ENCODE measurements around the gene ARFGEF2. TPM values are rescaled to one million over a fixed set of nuclear protein-coding genes. Genes with fewer than 3 reads are reported as not detected.

The ARFGEF2 gene
- total RNA-seq, 1 experiment from 2014 or later: 22.2 TPM

DNA sequence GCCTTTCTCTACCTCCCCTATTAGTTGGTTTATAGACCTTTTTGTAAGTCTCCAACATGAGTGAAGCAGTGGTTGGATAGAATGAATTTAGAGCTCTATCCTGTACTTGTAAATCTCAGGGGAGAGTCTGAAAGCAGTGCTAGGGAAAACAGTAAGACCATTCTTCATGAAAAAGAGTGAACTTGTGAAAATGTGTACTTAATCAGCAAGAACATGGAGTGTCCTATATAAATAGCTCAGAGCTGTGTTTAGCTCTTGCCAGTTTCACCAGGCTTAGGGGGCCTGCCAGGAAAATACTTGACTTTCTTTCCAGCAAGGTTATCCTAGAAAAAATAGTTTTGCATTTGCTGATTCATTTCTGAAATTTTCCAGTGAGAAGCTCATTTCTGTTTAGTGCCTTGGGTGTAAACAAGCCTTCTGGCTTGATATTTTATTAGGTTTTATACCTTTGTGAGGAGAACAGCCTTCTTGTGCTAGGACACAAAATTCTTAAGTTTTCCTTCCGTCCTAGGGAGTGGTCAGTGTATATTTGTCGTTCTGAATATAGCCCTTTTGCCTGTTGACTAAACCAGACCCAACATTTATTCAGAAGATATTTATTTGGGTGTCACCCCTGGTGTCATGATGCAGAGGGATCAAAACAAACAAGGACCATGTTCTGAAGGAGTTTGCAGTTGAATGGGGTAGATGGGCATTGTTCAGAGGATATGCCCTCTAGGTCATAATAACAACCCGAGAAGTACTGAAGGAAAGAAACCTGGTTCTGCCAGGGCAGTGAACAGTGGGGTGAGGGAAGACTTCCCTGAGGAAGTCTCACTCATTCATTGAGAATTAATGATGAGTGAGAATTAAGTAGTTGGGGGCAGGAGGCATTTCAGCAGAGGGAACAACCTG is 7.6 kb downstream of the ARFGEF2 start:
- ChIA-PET RAD21 (ENCODE audit: low non-redundant PET in 1 of 2, low total read pairs in 2 of 2, uncharacterized antibody in 2 of 2, unreplicated experiment in 2 of 2) (no interaction called here), POLR2A (no interaction called here), CTCF (no interaction called here)
- DNase-seq (ENCODE audit: low read depth, low spot score) (no peak), ATAC-seq (no peak)
- Histone ChIP-seq H3K4me3 (replicated peaks in 1 of 2; ENCODE audit: low read depth in 1 of 2, low read length in 2 of 2) (no peak overlapping the region), H3K9me3 (ENCODE audit: control insufficient read depth in 1 of 2, insufficient read depth in 1 of 2, low read depth in 1 of 2, low read length in 2 of 2) (no peaks in the 10 kb centered on the region), H3K4me1 (ENCODE audit: control insufficient read depth in 1 of 2, insufficient read depth in 2 of 2, low read length in 2 of 2) (peaks cover 4 to 45% of the 10 kb centered on the region in 2 experiments), H3K36me3 (ENCODE audit: control insufficient read depth in 1 of 2, insufficient read depth in 2 of 2, low read length in 2 of 2) (no peaks in the 10 kb centered on the region), H3K27ac (ENCODE audit: low read depth, low read length) (no peak overlapping the region), H4K20me1 (ENCODE audit: insufficient read depth) (no peaks in the 10 kb centered on the region), H3K79me2 (ENCODE audit: insufficient read depth, low read length) (peaks cover 88% of the 10 kb centered on the region), H3K9ac (ENCODE audit: low read length) (no peak overlapping the region), H3K4me2 (ENCODE audit: low read length) (no peak overlapping the region), H3K27me3 (ENCODE audit: insufficient read depth, low read length) (no peaks in the 10 kb centered on the region), H2AFZ (ENCODE audit: low read depth, low read length, poor library complexity, severe bottlenecking) (no peak overlapping the region), H3K9me2 (ENCODE audit: insufficient read depth) (no peaks in the 10 kb centered on the region)
- intact Hi-C loops (cut with micrococcal nuclease): no loop called here
- no peak for TF ChIP-seq FOSL1 (IDR thresholded peaks at IDR 0.05; ENCODE audit: low read depth)
- TF ChIP-seq TCF7L2 (IDR thresholded peaks at IDR 0.05; ENCODE audit: borderline replicate concordance, extremely low read depth, insufficient read depth, insufficient read length): no peak
- BruUV-seq (replicated peaks): no TSS peak

DNA sequence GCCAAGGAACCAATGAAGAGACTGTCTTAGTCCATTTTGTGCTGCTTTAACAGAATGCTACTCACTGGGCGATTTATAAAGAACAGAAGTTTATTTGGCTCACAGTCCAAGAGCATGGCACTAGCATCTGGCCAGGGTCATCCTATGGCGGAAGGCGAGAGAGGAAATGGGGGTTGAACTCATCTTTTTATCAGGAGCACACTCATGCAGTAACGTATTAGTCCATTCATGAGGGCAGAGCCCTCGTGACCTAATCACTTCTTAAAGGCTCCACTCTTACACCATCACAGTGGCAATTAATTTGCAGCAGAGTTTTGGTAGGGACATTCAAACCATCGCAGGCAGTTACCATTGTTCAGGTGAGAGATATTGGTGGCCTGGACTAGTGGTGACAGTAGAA is 8.5 kb downstream of the ARFGEF2 start:
- Histone ChIP-seq H3K4me2 (ENCODE audit: low read length) (no peak overlapping the region), H4K20me1 (ENCODE audit: insufficient read depth) (no peaks in the 10 kb centered on the region), H3K27ac (ENCODE audit: low read depth, low read length) (no peak overlapping the region), H3K9me2 (ENCODE audit: insufficient read depth) (no peaks in the 10 kb centered on the region), H3K79me2 (ENCODE audit: insufficient read depth, low read length) (peaks cover 83% of the 10 kb centered on the region), H2AFZ (ENCODE audit: low read depth, low read length, poor library complexity, severe bottlenecking) (no peak overlapping the region), H3K9ac (ENCODE audit: low read length) (no peak overlapping the region), H3K36me3 (ENCODE audit: control insufficient read depth in 1 of 2, insufficient read depth in 2 of 2, low read length in 2 of 2) (no peaks in the 10 kb centered on the region), H3K4me3 (replicated peaks in 1 of 2; ENCODE audit: low read depth in 1 of 2, low read length in 2 of 2) (no peak overlapping the region), H3K4me1 (ENCODE audit: control insufficient read depth in 1 of 2, insufficient read depth in 2 of 2, low read length in 2 of 2) (peaks cover 4 to 39% of the 10 kb centered on the region in 2 experiments), H3K27me3 (ENCODE audit: insufficient read depth, low read length) (no peaks in the 10 kb centered on the region), H3K9me3 (ENCODE audit: control insufficient read depth in 1 of 2, insufficient read depth in 1 of 2, low read depth in 1 of 2, low read length in 2 of 2) (no peaks in the 10 kb centered on the region)
- ChIA-PET CTCF (no interaction called here), RAD21 (ENCODE audit: low non-redundant PET in 1 of 2, low total read pairs in 2 of 2, uncharacterized antibody in 2 of 2, unreplicated experiment in 2 of 2) (no interaction called here), POLR2A (no interaction called here)
- TF ChIP-seq SP1 (IDR thresholded peaks at IDR 0.05; ENCODE audit: low read depth): no peak
- TF ChIP-seq RAD21 (IDR thresholded peaks at IDR 0.05; ENCODE audit: low read depth): no peak
- TF ChIP-seq JUND (IDR thresholded peaks at IDR 0.05): no peak
- no peak for TF ChIP-seq POLR2AphosphoS5 (IDR thresholded peaks at IDR 0.05; ENCODE audit: low read depth, low read length)
- TF ChIP-seq, protein P1, sequence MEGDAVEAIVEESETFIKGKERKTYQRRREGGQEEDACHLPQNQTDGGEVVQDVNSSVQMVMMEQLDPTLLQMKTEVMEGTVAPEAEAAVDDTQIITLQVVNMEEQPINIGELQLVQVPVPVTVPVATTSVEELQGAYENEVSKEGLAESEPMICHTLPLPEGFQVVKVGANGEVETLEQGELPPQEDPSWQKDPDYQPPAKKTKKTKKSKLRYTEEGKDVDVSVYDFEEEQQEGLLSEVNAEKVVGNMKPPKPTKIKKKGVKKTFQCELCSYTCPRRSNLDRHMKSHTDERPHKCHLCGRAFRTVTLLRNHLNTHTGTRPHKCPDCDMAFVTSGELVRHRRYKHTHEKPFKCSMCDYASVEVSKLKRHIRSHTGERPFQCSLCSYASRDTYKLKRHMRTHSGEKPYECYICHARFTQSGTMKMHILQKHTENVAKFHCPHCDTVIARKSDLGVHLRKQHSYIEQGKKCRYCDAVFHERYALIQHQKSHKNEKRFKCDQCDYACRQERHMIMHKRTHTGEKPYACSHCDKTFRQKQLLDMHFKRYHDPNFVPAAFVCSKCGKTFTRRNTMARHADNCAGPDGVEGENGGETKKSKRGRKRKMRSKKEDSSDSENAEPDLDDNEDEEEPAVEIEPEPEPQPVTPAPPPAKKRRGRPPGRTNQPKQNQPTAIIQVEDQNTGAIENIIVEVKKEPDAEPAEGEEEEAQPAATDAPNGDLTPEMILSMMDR (IDR thresholded peaks at IDR 0.05 in 2 of 3, conservative IDR thresholded peaks at IDR 0.05 in 1 of 3; ENCODE audit: borderline replicate concordance in 1 of 3, insufficient read depth in 1 of 3, low read depth in 2 of 3, low read length in 2 of 3): no peak
- TF ChIP-seq POLR2A (IDR thresholded peaks at IDR 0.05; ENCODE audit: borderline replicate concordance, extremely low read depth, insufficient read depth, insufficient read length): no peak
- TF ChIP-seq CEBPB (IDR thresholded peaks at IDR 0.05; ENCODE audit: low read depth): no peak
- no peak for TF ChIP-seq EZH2 (IDR thresholded peaks at IDR 0.05)
- ATAC-seq: no peak
- no TSS peak for BruUV-seq (replicated peaks)
- no peak for DNase-seq (ENCODE audit: low read depth, low spot score)
- intact Hi-C loops (cut with micrococcal nuclease): no loop called here
